Body of pancreas (tissue), 4 donors: Measurements from ENCODE around the gene TEX13A.

ENCODE experiments used
- POLR2A ChIP-seq, 3 donors: fragments of 450-650 bp; IDR thresholded peaks; one replicate each; pipeline ENCODE4 v1.6.1; 2016; ENCODE audit warnings: antibody characterized with exemption in 3 of 3, mild to moderate bottlenecking in 2 of 3
- TF ChIP-seq, protein P1 (sequence below), 7 experiments: fragments of 450-650 bp in 4 of 7; fragments of 200-600 bp in 3 of 7; sonication (generic) in 3 of 7; IDR thresholded peaks; one replicate each; pipeline ENCODE4 v1.5.1; 2016 to 2019; ENCODE audit warnings: antibody characterized with exemption in 7 of 7

DNA sequence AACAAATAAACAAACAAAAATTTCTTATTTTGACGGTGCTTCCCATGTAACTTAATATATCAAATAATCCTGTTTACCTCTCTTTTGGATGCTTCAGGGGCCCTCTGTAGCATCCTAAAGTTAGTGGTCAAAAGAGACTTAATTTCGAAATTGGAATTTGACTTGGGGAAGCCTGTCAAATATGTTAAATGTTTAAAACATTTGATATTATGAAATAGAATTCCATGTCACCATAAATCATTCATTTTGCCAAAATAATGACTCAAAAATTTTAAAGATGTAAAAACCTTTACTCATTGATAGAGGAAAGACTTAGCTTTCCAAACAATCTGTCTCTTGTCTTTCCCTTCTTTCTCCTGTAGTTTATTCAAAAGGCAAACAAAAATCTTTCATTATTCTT, 20.6 kb upstream of the TEX13A start:
- TF ChIP-seq, protein P1, sequence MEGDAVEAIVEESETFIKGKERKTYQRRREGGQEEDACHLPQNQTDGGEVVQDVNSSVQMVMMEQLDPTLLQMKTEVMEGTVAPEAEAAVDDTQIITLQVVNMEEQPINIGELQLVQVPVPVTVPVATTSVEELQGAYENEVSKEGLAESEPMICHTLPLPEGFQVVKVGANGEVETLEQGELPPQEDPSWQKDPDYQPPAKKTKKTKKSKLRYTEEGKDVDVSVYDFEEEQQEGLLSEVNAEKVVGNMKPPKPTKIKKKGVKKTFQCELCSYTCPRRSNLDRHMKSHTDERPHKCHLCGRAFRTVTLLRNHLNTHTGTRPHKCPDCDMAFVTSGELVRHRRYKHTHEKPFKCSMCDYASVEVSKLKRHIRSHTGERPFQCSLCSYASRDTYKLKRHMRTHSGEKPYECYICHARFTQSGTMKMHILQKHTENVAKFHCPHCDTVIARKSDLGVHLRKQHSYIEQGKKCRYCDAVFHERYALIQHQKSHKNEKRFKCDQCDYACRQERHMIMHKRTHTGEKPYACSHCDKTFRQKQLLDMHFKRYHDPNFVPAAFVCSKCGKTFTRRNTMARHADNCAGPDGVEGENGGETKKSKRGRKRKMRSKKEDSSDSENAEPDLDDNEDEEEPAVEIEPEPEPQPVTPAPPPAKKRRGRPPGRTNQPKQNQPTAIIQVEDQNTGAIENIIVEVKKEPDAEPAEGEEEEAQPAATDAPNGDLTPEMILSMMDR (IDR thresholded peaks at IDR 0.05): no peak
- no peak for TF ChIP-seq POLR2A (IDR thresholded peaks at IDR 0.05)
